HepG2 (cell line): ENCODE measurements around the gene SKIC2. TPM values are rescaled to one million over a fixed set of nuclear protein-coding genes. Genes with fewer than 3 reads are reported as not detected.

ENCODE experiments used
- ATAC-seq: fragments of 200-7000 bp; cut with Tn5 transposase; 3 replicates; pipeline ENCODE4 v1.9.1; 2020; ENCODE audit warnings: mild to moderate bottlenecking, moderate library complexity
- BruUV-seq: library from RNA; stranded (reverse); fragments of 400-500 nt; replicated peaks from 2 replicates; lab custom pipeline; 2021; lab: Mats Ljungman, UMichigan
- CTCF ChIA-PET: fragments of 300-600 bp; formaldehyde crosslinking; extraction: SDS; loops from one replicate; lab custom pipeline; 2021; ENCODE audit warnings: low total read pairs, inconsistent platforms, low intra/inter-chr PET ratio; lab: Yijun Ruan, JAX
- POLR2A ChIA-PET: fragments of 350-600 bp; sonication (Branson Sonifier 250); formaldehyde crosslinking; loops from one replicate; lab custom pipeline; 2020; ENCODE audit warnings: antibody characterized with exemption, inconsistent platforms; lab: Yijun Ruan, JAX
- DNase-seq: peaks from one replicate; pipeline ENCODE4 v3.0.0-alpha.2; 2015; ENCODE audit warnings: low spot score
- FAIRE-seq: peaks from 3 replicates; lab custom pipeline; 2011; peaks lifted over from hg19 to GRCh38; lab: Jason Lieb, UNC
- H2AFZ ChIP-seq: one replicate; pipeline ENCODE4 v1.6.1; 2011; ENCODE audit warnings: low read length, inconsistent platforms
- H3K27ac ChIP-seq: fragments of 300-600 bp; 3 replicates; pipeline ENCODE4 v1.8.0; 2011; ENCODE audit warnings: mixed run types, mild to moderate bottlenecking, mixed read lengths, low read length, inconsistent platforms; ENCODE audit not compliant: insufficient read depth; ENCODE audit errors: extremely low read length
- H3K27me3 ChIP-seq, 2 experiments: fragments of 200-600 bp in 1 of 2; 2 replicates in 1 of 2; 3 replicates in 1 of 2; pipeline versions ENCODE4 v1.6.0 to v1.8.0; 2011; ENCODE audit warnings: low read length in 2 of 2, mild to moderate bottlenecking in 2 of 2, moderate library complexity in 2 of 2, inconsistent platforms in 1 of 2; ENCODE audit not compliant: insufficient read depth in 2 of 2, control insufficient read depth in 1 of 2
- H3K36me3 ChIP-seq, 2 experiments: fragments of 200-600 bp in 1 of 2; replicated peaks in 1 of 2; 2 replicates in 1 of 2; 3 replicates in 1 of 2; pipeline versions ENCODE4 v1.5.1 to v1.8.0; 2011; ENCODE audit warnings: low read length in 2 of 2, inconsistent platforms in 1 of 2; ENCODE audit not compliant: insufficient read depth in 2 of 2, control insufficient read depth in 1 of 2
- H3K4me1 ChIP-seq: 2 replicates; pipeline ENCODE4 v1.5.1; 2012; ENCODE audit warnings: low read length, inconsistent platforms; ENCODE audit not compliant: insufficient read depth
- H3K4me2 ChIP-seq: 2 replicates; pipeline ENCODE4 v1.6.0; 2011; ENCODE audit warnings: low read depth, low read length, inconsistent platforms
- H3K4me3 ChIP-seq, 3 experiments: fragments of 200-600 bp in 1 of 3; sonication (generic), shearing (Covaris generic) in 1 of 3; replicated peaks in 1 of 3; 2 replicates each; pipeline ENCODE4 v1.5.1; 2011 to 2016; ENCODE audit warnings: low read length in 3 of 3, inconsistent platforms in 2 of 3, low read depth in 2 of 3, mild to moderate bottlenecking in 2 of 3, control low read depth in 1 of 3, mixed read lengths in 1 of 3; ENCODE audit not compliant: insufficient read depth in 1 of 3
- H3K79me2 ChIP-seq: one replicate; pipeline ENCODE4 v1.6.1; 2011; ENCODE audit warnings: low read length, inconsistent platforms; ENCODE audit not compliant: insufficient read depth
- H3K9ac ChIP-seq: 2 replicates; pipeline ENCODE4 v1.6.0; 2011; ENCODE audit warnings: mild to moderate bottlenecking, low read depth, low read length, inconsistent platforms; ENCODE audit not compliant: insufficient read depth
- H3K9me3 ChIP-seq: 2 replicates; pipeline ENCODE4 v1.5.1; 2012; ENCODE audit warnings: mild to moderate bottlenecking, low read length
- H4K20me1 ChIP-seq: 2 replicates; pipeline ENCODE4 v1.6.0; 2011; ENCODE audit warnings: inconsistent platforms, mild to moderate bottlenecking, low read length, moderate library complexity; ENCODE audit not compliant: insufficient read depth
- CEBPG ChIP-seq: IDR thresholded peaks from 2 replicates; pipeline ENCODE4 v1.6.1; 2016
- CSRNP2 ChIP-seq: sonication (generic); formaldehyde crosslinking; conservative IDR thresholded peaks from 2 replicates; pipeline ENCODE4 v1.8.0; 2022; ENCODE audit warnings: low read depth, missing genetic modification reagents
- HOXD1 ChIP-seq: sonication (generic); formaldehyde crosslinking; IDR thresholded peaks from 2 replicates; pipeline ENCODE4 v1.5.0; 2020; ENCODE audit warnings: missing genetic modification reagents
- REL ChIP-seq: sonication (generic); formaldehyde crosslinking; conservative IDR thresholded peaks from 2 replicates; pipeline ENCODE4 v1.8.0; 2022; ENCODE audit warnings: mild to moderate bottlenecking, missing genetic modification reagents, moderate library complexity
- RFX1 ChIP-seq: fragments of 450-650 bp; IDR thresholded peaks from 2 replicates; pipeline ENCODE4 v1.6.1; 2017
- RFX5 ChIP-seq: IDR thresholded peaks from 2 replicates; pipeline ENCODE4 v1.6.1; 2011; ENCODE audit warnings: low read depth, low read length, improper control_type of control experiment
- SALL1 ChIP-seq: sonication (generic); formaldehyde crosslinking; IDR thresholded peaks from 2 replicates; pipeline ENCODE4 v1.8.0; 2022; ENCODE audit warnings: mild to moderate bottlenecking, missing genetic modification reagents
- SALL2 ChIP-seq: sonication (generic); formaldehyde crosslinking; IDR thresholded peaks from 2 replicates; pipeline ENCODE4 v1.8.1; 2023; ENCODE audit warnings: mild to moderate bottlenecking, missing genetic modification reagents, inconsistent platforms
- TGIF2 ChIP-seq: IDR thresholded peaks from 2 replicates; pipeline ENCODE4 v1.6.1; 2016; ENCODE audit warnings: control low read depth, missing compliant biosample characterization
- ZNF12 ChIP-seq: sonication (generic); formaldehyde crosslinking; IDR thresholded peaks from 2 replicates; pipeline ENCODE4 v1.5.0; 2020; ENCODE audit warnings: missing genetic modification reagents
- ZNF224 ChIP-seq: sonication (generic); formaldehyde crosslinking; IDR thresholded peaks from 2 replicates; pipeline ENCODE4 v1.5.0; 2020; ENCODE audit warnings: mild to moderate bottlenecking, missing genetic modification reagents
- ZNF230 ChIP-seq: sonication (generic); formaldehyde crosslinking; IDR thresholded peaks from 2 replicates; pipeline ENCODE4 v1.4.0; 2020; ENCODE audit warnings: mild to moderate bottlenecking, missing genetic modification reagents
- ZNF484 ChIP-seq: sonication (generic); formaldehyde crosslinking; IDR thresholded peaks from 2 replicates; pipeline ENCODE4 v1.5.1; 2020; ENCODE audit warnings: mild to moderate bottlenecking, low read depth, missing genetic modification reagents, borderline replicate concordance
- ZNF530 ChIP-seq: sonication (generic); formaldehyde crosslinking; IDR thresholded peaks from 2 replicates; pipeline ENCODE4 v1.5.0; 2020; ENCODE audit warnings: low read depth, mild to moderate bottlenecking, missing genetic modification reagents
- ZNF546 ChIP-seq: sonication (generic); formaldehyde crosslinking; conservative IDR thresholded peaks from 2 replicates; pipeline ENCODE4 v1.8.1; 2023; ENCODE audit warnings: mild to moderate bottlenecking, missing genetic modification reagents
- ZNF598 ChIP-seq: sonication (generic); formaldehyde crosslinking; IDR thresholded peaks from 2 replicates; pipeline ENCODE4 v1.5.1; 2020; ENCODE audit warnings: mild to moderate bottlenecking, missing genetic modification reagents, borderline replicate concordance
- ZNF616 ChIP-seq: sonication (generic); formaldehyde crosslinking; IDR thresholded peaks from 2 replicates; pipeline ENCODE4 v1.5.0; 2020; ENCODE audit warnings: low read depth, mild to moderate bottlenecking, missing genetic modification reagents
- WGBS: methylation state at CpG from one replicate; pipeline ENCODE4 v1.1.6; 2017; ENCODE audit warnings: low lambda C conversion rate; 5-methylcytosine and 5-hydroxymethylcytosine counted together
- in situ Hi-C: cut with HindIII; loops from 2 replicates; pipeline ENCODE4 v1.10.0; 2017; ENCODE audit warnings: low pct_unique_long_range_greater_than_20kb; ENCODE audit not compliant: extremely low pct_ligation_motif_present
- intact Hi-C: fragments of 100-400 bp; cut with micrococcal nuclease; formaldehyde crosslinking; loops from one replicate; pipeline ENCODE4 v1.10.0; 2022; ENCODE audit not compliant: unreplicated experiment
- polyA plus RNA-seq, 8 experiments: library from polyadenylated mRNA; depleted of rRNA in 3 of 8; stranded (reverse) in 7 of 8; unstranded in 1 of 8; fragments of >200 nt; fragmentation: Illumina TruSeq in 4 of 8; extraction: Trizol in 4 of 8; gene quantifications; 2 replicates each; pipeline versions ENCODE4 v1.2.1 to v1.2.3, GENCODE V29; 2011 to 2016; ENCODE audit warnings: low read depth in 4 of 8, missing spikeins in 1 of 8, mixed read lengths in 1 of 8; ENCODE audit not compliant: insufficient read depth in 1 of 8
- total RNA-seq, 5 experiments: library from RNA; depleted of rRNA; stranded (reverse); fragments of >200 nt; fragmentation: Illumina TruSeq; extraction: Trizol; gene quantifications; 2 replicates each; pipeline ENCODE4 v1.2.3, GENCODE V29; 2016; ENCODE audit warnings: low read depth in 1 of 5
- TF ChIP-seq, protein P1 (sequence below): IDR thresholded peaks from 2 replicates; pipeline ENCODE4 v1.6.1; 2012; ENCODE audit warnings: inconsistent platforms
- TF ChIP-seq, protein P2 (sequence below): sonication (generic); formaldehyde crosslinking; IDR thresholded peaks from 2 replicates; pipeline ENCODE4 v1.5.1; 2020; ENCODE audit warnings: missing genetic modification reagents, mild to moderate bottlenecking, borderline replicate concordance
- TF ChIP-seq, protein P3 (sequence below): sonication (generic); formaldehyde crosslinking; IDR thresholded peaks from 2 replicates; pipeline ENCODE4 v1.8.0; 2022; ENCODE audit warnings: missing genetic modification reagents, low read depth, mild to moderate bottlenecking, borderline replicate concordance

Gene SKIC2
- total and polyA plus RNA-seq, 2 of the 13 experiments (the other 11 are each of a cell fraction or from before 2014, with no cell fraction given): 67.1 to 68.4 TPM

- H3K9ac ChIP-seq: peak overlapping the region; percentile 85
- WGBS: 9% methylated on average over 11 of the region's 11 CpGs
- TSS peak; percentile 77 for BruUV-seq
- H2AFZ ChIP-seq: no peak overlapping the region
- ChIA-PET CTCF (no interaction called here), POLR2A (interaction anchor here (0.8 to 6.1 kb wide), 25 partner anchors 8 to 273 kb away, joined by 3 to 151 read pairs (median 8); partner anchors contain the start of genes ABHD16A, APOM, CFB and DXO)
- intact Hi-C loops (loop anchor here (1.0 to 10.0 kb wide), 2 partner anchors 17 to 153 kb away; partner anchors contain the start of gene VWA7), in situ Hi-C loops (no loop called here)
- no peaks in the 10 kb centered on the region for H4K20me1 ChIP-seq
- peak overlapping the region; percentile 88 for H3K27ac ChIP-seq
- peaks cover 29% of the 10 kb centered on the region for H3K79me2 ChIP-seq
- H3K4me3 ChIP-seq: peak overlapping the region; percentile 69 to 81 (median 72)
- ATAC-seq (peak; percentile 67), FAIRE-seq (no peak), DNase-seq (no peak)
- peak overlapping the region; percentile 85 for H3K4me2 ChIP-seq
- H3K9me3 ChIP-seq: no peaks in the 10 kb centered on the region
- no peaks in the 10 kb centered on the region; a peak in 1 of 5 replicates for H3K27me3 ChIP-seq
- H3K4me1 ChIP-seq: peaks cover 69% of the 10 kb centered on the region
- H3K36me3 ChIP-seq: no peaks in the 10 kb centered on the region; a peak in 1 of 5 replicates
- TF ChIP-seq ZNF530 (no peak), ZNF224 (CRISPR knock-in tag) (0 out of 2 replicates have a peak, but pooled peaks have one; percentile 70), ZNF484 (no peak), RFX1 (no peak), ZNF616 (CRISPR knock-in tag) (no peak), SALL1 (no peak), ZNF598 (peak; percentile 67; the same call in 1 of the 2 replicates), CEBPG (CRISPR knock-in tag) (no peak), ZNF12 (CRISPR knock-in tag) (no peak), ZNF230 (peak; percentile 74; the same call in 1 of the 2 replicates), ZNF546 (CRISPR knock-in tag) (0 out of 2 replicates have a peak, but pooled peaks have one; percentile 4), RFX5 (no peak), REL (CRISPR knock-in tag) (no peak), TGIF2 (CRISPR knock-in tag) (peak; percentile 36; the same call in 1 of the 2 replicates), HOXD1 (CRISPR knock-in tag) (peak; percentile 28; the same call in 1 of the 2 replicates), SALL2 (CRISPR knock-in tag) (no peak), CSRNP2 (CRISPR knock-in tag) (no peak)
- TF ChIP-seq, protein P1, sequence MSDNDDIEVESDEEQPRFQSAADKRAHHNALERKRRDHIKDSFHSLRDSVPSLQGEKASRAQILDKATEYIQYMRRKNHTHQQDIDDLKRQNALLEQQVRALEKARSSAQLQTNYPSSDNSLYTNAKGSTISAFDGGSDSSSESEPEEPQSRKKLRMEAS: no peak
- TF ChIP-seq, protein P2, sequence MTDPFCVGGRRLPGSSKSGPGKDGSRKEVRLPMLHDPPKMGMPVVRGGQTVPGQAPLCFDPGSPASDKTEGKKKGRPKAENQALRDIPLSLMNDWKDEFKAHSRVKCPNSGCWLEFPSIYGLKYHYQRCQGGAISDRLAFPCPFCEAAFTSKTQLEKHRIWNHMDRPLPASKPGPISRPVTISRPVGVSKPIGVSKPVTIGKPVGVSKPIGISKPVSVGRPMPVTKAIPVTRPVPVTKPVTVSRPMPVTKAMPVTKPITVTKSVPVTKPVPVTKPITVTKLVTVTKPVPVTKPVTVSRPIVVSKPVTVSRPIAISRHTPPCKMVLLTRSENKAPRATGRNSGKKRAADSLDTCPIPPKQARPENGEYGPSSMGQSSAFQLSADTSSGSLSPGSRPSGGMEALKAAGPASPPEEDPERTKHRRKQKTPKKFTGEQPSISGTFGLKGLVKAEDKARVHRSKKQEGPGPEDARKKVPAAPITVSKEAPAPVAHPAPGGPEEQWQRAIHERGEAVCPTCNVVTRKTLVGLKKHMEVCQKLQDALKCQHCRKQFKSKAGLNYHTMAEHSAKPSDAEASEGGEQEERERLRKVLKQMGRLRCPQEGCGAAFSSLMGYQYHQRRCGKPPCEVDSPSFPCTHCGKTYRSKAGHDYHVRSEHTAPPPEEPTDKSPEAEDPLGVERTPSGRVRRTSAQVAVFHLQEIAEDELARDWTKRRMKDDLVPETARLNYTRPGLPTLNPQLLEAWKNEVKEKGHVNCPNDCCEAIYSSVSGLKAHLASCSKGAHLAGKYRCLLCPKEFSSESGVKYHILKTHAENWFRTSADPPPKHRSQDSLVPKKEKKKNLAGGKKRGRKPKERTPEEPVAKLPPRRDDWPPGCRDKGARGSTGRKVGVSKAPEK (CRISPR knock-in tag): no peak
- TF ChIP-seq, protein P3, sequence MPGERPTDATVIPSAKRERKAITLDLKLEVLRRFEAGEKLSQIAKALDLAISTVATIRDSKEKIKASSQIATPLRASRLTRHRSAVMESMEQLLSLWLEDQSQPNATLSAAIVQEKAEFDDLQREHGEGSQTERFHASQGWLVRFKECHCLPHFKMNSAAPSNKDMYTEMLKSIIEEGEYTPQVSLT (CRISPR knock-in tag): no peak
These were observed 30.9 kb upstream of the SKIC2 start for GRCh38 chr6:31927863-31928671.
